ENCODE data around the gene GTF2IRD1.
"Not testable (repeated sequence)": the region's sequence is repeated elsewhere in the genome, so short reads cannot be mapped to it uniquely, and the experiment has no call there.

Gene GTF2IRD1

DNA sequence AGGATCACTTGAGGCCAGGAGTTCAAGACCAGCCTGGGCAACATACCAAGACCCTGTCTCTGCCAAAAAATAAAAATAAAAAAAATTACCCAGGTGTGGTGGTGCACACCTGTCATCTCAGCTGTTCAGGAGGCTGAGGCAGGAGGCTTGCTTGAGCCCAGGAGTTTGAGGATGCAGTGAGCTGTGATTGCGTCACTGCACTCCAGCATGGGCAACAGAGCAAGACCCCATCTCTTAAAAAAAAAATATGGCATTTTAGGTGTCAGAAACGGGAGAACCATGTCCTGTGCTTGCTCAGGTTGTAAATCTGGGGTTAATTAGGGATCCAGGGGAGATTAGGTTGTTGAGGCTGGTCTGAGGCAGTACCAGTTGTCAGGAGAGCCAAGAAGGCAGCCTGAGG, 64.9 kb downstream of the GTF2IRD1 start:
- no peak for DNase-seq

GRCh38 chr7:74519395-74519794, 65.7 kb downstream of the GTF2IRD1 start:
- no peak for DNase-seq

DNA sequence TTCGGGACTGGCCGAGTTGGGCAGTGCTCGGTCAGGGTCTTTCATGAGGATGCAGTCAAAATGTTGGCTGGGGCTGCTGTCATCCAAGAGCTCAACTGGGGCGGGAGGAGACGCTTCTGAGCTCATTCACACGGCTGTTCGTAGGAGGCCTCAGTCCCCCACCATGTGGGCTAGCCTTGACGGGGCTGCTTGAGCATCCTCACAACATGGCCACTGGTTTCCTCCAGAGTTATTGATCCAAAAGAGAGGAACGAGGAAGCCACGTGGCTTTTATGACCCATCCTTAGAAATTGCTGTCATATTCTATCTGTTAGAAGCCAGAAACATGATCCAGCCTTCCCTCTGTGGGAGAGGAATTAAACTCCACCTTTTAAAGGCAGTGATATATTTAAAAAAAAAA, 68.1 kb downstream of the GTF2IRD1 start:
- no peak for DNase-seq

GRCh38 chr7:74522281-74522905, 68.7 kb downstream of the GTF2IRD1 start:
- DNase-seq = no peak

- DNase-seq = no peak
These were observed 69.3 kb downstream of the GTF2IRD1 start for GRCh38 chr7:74523015-74523414.

DNA sequence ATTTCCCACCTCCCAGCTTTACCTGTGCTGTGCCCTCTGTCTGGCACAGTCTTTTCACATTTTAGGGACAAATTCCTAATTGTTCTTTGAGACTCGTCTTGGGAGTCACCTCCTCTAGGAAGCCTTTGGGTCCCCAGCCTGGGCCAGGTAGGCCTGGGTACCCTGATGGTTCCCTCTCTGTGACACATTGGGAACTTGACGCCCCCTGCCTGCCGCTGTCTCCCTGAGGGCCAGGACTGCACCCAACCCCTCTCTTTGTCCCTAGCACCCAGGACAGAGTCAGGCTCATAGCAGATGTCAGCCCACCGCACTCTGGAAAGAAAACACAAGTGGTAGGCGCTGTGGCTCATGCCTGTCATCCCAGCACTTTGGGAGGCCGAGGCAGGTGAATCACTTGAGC, 71.4 kb downstream of the GTF2IRD1 start:
- no peak for DNase-seq

DNA sequence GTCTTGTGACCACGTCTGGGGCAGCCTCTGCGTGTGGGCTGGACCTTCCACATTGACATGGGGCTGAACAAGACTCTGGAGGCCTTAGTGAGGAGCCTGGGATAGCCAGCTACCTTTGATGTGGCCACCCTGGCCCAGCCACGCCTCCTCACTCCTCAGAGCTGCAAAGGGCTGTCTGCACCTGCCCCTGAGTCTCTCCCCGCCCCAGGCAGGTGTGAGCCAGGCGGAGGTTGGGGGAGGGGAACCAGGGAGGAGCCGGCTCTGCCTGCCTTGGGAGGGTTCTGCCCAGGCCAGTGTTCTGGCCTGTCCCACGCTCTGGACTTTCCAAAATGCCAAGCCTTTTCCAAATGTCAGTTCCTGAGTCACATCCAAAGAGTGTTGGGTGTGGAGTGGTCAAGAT, 72.2 kb downstream of the GTF2IRD1 start:
- DNase-seq = no peak

- no peak for DNase-seq
These were observed 73.1 kb downstream of the GTF2IRD1 start for GRCh38 chr7:74526780-74527179.

- DNase-seq = no peak
These were observed 74.1 kb downstream of the GTF2IRD1 start for GRCh38 chr7:74527842-74528241.

DNA sequence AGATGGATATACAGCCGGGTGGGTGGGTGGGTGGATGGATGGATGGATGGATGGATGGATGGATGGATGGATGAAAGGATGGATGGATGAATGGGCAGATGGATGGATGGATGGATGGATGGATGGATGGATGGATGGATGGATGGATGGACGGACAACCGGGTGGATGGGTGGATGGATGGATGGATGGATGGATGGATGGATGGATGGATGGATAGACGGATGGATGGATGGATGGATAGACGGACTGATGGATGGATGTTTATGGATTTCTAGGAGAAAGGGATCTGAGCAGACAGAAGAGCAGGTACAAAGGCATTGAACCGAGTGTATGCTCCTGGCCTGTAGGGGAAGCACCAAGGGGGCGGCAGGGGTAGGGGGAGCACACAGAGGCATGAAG, 75.1 kb downstream of the GTF2IRD1 start:
- DNase-seq = not testable (repeated sequence)

GRCh38 chr7:74535951-74536356, 82.2 kb downstream of the GTF2IRD1 start:
- no peak for DNase-seq

- not testable (repeated sequence) for DNase-seq
These were observed 88.2 kb downstream of the GTF2IRD1 start for GRCh38 chr7:74541937-74542336.

GRCh38 chr7:74542558-74543117, 88.9 kb downstream of the GTF2IRD1 start:
- DNase-seq = no peak

GRCh38 chr7:74544706-74545469, 91.2 kb downstream of the GTF2IRD1 start:
- no peak for DNase-seq

DNA sequence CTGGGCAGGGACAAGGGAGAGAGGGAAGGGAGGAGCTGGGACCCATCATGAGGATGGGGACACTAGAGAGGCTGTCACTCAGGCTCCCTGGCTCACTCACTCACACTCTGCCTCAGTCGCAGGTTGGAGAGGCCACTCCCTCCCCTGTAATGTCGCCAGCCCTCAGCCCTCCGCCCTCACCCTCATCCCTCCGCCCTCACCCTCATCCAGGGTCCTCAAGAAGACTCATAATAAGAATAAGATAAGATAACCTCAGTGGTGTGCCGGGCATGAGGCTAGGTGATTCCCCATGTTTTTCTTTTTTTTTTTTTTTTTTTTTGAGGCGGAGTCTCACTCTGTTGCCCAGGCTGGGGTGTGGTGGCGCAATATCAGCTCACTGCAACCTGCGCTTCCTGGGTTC, 92.2 kb downstream of the GTF2IRD1 start:
- DNase-seq = no peak

DNA sequence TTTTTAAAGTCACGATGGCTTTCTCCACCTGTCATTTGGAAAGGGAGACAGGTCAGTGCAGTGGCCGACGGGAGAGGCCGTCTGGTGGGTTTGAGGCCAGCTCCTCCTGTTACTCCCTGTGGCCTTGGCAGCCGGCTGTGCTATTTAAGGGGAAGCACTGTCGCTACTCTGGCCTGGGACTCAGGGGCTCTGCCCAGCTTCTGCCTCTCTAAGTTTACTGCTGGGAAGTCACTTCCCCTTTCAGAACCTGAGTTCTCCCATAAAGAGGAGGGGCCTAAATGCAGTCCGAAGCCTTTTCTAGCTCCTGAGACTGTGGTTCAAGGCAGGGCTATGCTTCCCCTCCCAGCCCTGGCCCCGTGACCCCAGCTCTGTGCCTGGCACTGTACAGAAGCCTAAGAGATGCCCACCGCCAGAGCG, 99.9 kb downstream of the GTF2IRD1 start:
- not testable (repeated sequence) for DNase-seq

DNA sequence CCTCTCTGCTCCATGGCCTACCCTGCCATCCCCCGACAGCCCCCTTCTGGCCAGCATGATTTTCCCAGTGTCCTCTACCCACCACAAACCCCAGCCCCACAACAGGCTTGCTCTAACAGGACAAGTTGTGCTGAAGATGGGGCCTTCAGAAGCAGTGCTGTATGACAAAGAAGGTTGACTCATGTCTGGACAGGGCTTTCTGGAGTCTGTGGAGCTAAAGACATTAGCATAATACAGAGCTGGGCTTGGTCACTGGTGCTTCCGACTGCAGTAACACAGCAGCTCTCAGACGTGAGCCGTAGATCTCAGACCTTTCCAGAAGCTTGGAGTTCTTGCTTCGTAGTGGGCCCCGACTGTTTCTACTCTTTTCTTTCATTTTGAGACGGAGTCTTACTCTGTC, 100.5 kb downstream of the GTF2IRD1 start:
- no peak for DNase-seq

GRCh38 chr7:74560086-74560719, 106.5 kb downstream of the GTF2IRD1 start:
- no peak for DNase-seq

DNA sequence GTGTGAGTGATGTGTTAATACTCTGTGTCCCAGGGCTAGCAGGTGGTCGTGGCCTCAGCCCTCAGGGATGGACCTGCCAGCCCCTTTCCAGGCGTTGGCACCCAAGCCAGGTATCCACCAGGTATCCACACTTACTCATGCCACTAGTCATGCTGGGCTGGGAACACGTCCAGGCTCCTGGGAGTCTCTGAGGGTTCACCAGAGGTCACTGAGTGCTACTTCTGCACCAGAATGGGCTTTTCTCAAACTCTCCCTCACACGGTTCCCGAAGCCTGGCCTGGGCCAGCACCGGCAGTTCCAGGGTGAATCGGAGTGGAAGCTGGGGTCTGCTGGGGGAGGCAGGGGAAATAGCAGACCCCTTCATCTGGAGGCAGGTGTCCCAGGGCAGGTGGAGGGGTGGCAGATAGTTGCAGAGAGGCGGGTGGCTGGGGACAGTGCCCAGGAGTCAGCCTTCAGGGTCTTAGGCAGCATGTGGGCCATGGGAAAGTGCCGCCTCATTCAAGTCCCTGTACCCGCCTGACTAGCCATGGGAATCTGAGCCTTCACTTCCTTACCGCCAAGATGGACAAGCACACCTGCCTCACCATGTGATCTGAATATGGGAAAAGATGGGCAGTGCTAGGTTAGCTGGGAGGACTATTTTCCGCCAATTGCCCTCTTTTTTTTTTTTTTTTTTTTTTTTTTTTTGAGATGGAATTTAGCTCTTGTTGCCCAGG, 108.3 kb downstream of the GTF2IRD1 start:
- DNase-seq = no peak

GRCh38 chr7:74563639-74564038, 109.9 kb downstream of the GTF2IRD1 start:
- DNase-seq = not testable (repeated sequence)

DNA sequence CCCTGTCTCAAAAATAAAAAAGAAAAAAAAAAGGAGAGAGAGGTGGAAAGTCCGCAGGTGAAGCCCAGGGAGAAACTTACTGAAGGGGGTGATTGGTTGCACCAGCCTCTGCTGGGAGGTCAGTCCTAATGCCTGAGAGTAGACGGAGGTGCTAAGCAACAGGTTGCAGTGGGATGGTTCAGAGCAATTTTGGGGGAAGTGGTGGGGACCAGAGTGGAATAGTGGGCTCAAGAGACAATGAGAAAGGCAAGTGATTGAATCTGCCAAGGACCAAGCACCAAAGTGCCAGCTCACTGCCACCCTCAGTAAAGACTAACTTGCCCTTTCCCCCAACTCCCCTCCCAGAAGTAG, 113.6 kb downstream of the GTF2IRD1 start:
- no peak for DNase-seq

- DNase-seq = no peak
These were observed 115.0 kb downstream of the GTF2IRD1 start for GRCh38 chr7:74568658-74569057.

DNA sequence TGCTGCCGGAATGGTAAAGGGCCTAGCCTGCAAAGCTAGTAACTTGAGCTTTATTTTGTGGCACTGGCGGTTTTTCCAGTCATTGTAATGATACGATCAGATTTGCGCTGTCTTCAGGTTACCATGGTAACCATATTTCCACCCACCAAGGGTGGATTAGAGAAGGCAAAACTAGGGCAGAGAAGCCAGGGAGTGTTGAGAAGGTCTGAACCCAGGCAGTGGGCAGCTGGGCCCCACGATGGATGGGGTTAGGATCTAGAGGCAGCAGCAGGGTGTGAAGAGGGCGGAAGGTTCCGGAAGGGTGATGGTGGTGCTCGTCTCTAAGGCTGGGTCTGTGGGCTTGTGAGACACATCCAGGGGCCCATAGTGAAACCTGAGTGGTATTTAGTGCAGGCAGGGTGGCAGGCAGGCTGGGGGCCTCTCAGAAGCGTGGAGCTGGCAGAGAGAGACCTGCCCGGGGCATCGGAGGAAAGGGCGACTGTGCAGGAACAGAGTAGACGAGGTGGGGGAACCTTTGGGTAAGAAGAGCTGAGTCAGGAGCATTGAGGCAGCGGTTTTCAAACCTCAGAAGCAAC, 115.9 kb downstream of the GTF2IRD1 start:
- no peak for DNase-seq
